Trophoblast cell (in vitro differentiated cells and primary cell): ENCODE data around the gene SNRK.

ENCODE experiments used
- DNase-seq, 2 donors: peaks; one replicate each; pipeline ENCODE4 v3.0.0-alpha.2; 2016
- H2AFZ ChIP-seq: 2 replicates; pipeline ENCODE4 v1.6.1; 2013; ENCODE audit warnings: low read length, moderate library complexity, mild to moderate bottlenecking; ENCODE audit not compliant: insufficient read depth, poor library complexity
- H2AK5ac ChIP-seq: 2 replicates; pipeline ENCODE4 v1.6.1; 2013; ENCODE audit warnings: mild to moderate bottlenecking, low read length
- H2BK120ac ChIP-seq: 2 replicates; pipeline ENCODE4 v1.6.1; 2013; ENCODE audit warnings: low read length, mild to moderate bottlenecking, moderate library complexity; ENCODE audit not compliant: insufficient read depth, poor library complexity
- H2BK12ac ChIP-seq: 2 replicates; pipeline ENCODE4 v1.6.1; 2013; ENCODE audit warnings: mild to moderate bottlenecking, low read length, moderate library complexity
- H2BK5ac ChIP-seq: 2 replicates; pipeline ENCODE4 v1.6.1; 2013; ENCODE audit warnings: low read length, low read depth, moderate library complexity, mild to moderate bottlenecking; ENCODE audit not compliant: poor library complexity
- H3K14ac ChIP-seq: 2 replicates; pipeline ENCODE4 v1.6.1; 2013; ENCODE audit warnings: mild to moderate bottlenecking, low read length
- H3K18ac ChIP-seq: 2 replicates; pipeline ENCODE4 v1.6.1; 2013; ENCODE audit warnings: mild to moderate bottlenecking, low read length
- H3K23ac ChIP-seq: 2 replicates; pipeline ENCODE4 v1.6.1; 2013; ENCODE audit warnings: low read length
- H3K27ac ChIP-seq: 2 replicates; pipeline ENCODE4 v1.5.1; 2013; ENCODE audit warnings: low read depth, mild to moderate bottlenecking, inconsistent platforms, low read length, moderate library complexity
- H3K27me3 ChIP-seq: 2 replicates; pipeline ENCODE4 v1.6.1; 2013; ENCODE audit warnings: inconsistent platforms, mild to moderate bottlenecking, low read length, moderate library complexity; ENCODE audit not compliant: insufficient read depth
- H3K36me3 ChIP-seq, 2 experiments: 1 replicate in 1 of 2; 2 replicates in 1 of 2; pipeline ENCODE4 v1.6.1; 2013; ENCODE audit warnings: low read length in 2 of 2, mild to moderate bottlenecking in 2 of 2, moderate library complexity in 1 of 2; ENCODE audit not compliant: insufficient read depth in 2 of 2, control insufficient read depth in 1 of 2
- H3K4ac ChIP-seq: 2 replicates; pipeline ENCODE4 v1.6.1; 2013; ENCODE audit warnings: low read depth, mild to moderate bottlenecking, low read length, moderate library complexity
- H3K4me1 ChIP-seq, 2 experiments: 1 replicate in 1 of 2; 2 replicates in 1 of 2; pipeline ENCODE4 v1.6.1; 2013; ENCODE audit warnings: low read length in 2 of 2, mild to moderate bottlenecking in 2 of 2, moderate library complexity in 1 of 2; ENCODE audit not compliant: insufficient read depth in 2 of 2, control insufficient read depth in 1 of 2
- H3K4me2 ChIP-seq: 2 replicates; pipeline ENCODE4 v1.6.1; 2013; ENCODE audit warnings: inconsistent platforms, mild to moderate bottlenecking, low read length, moderate library complexity
- H3K4me3 ChIP-seq: 2 replicates; pipeline ENCODE4 v1.5.1; 2013; ENCODE audit warnings: mild to moderate bottlenecking, low read depth, low read length, inconsistent platforms
- H3K79me1 ChIP-seq: one replicate; pipeline ENCODE4 v1.6.1; 2013; ENCODE audit warnings: low read length
- H3K79me2 ChIP-seq: 2 replicates; pipeline ENCODE4 v1.6.1; 2013; ENCODE audit warnings: low read length, mild to moderate bottlenecking; ENCODE audit not compliant: control insufficient read depth, insufficient read depth, poor library complexity
- H3K9ac ChIP-seq: 2 replicates; pipeline ENCODE4 v1.6.1; 2013; ENCODE audit warnings: mild to moderate bottlenecking, low read length
- H3K9me3 ChIP-seq: 2 replicates; pipeline ENCODE4 v1.6.1; 2013; ENCODE audit warnings: low read depth, mild to moderate bottlenecking, control low read depth, inconsistent platforms, low read length; ENCODE audit not compliant: insufficient read depth
- H4K12ac ChIP-seq: 2 replicates; pipeline ENCODE4 v1.6.1; 2013; ENCODE audit warnings: low read depth, mild to moderate bottlenecking, low read length, moderate library complexity
- H4K8ac ChIP-seq: 2 replicates; pipeline ENCODE4 v1.6.1; 2013; ENCODE audit warnings: low read depth, mild to moderate bottlenecking, low read length, moderate library complexity
- H4K91ac ChIP-seq: one replicate; pipeline ENCODE4 v1.6.1; 2013; ENCODE audit warnings: low read depth, mild to moderate bottlenecking, low read length, moderate library complexity
- WGBS: extraction: QIAGEN DNeasy Blood & Tissue Kit; methylation state at CpG from one replicate; pipeline ENCODE4 v1.1.7; 2013; ENCODE audit warnings: missing lambda C conversion rate; ENCODE audit not compliant: insufficient read length, insufficient coverage; ENCODE audit errors: extremely low coverage; 5-methylcytosine and 5-hydroxymethylcytosine counted together

The SNRK gene

GRCh38 chr3:43287500-43287873 lies 1.1 kb downstream of the SNRK start:
- H3K9me3 ChIP-seq: no peaks in the 10 kb centered on the region
- H3K4me2 ChIP-seq: peak overlapping the region; percentile 79
- H3K4ac ChIP-seq: no peak overlapping the region
- H3K4me1 ChIP-seq: peaks cover 4 to 11% of the 10 kb centered on the region in 2 experiments
- no peak overlapping the region for H2BK5ac ChIP-seq
- H2BK12ac ChIP-seq: no peak overlapping the region
- peaks cover 0 to 2% of the 10 kb centered on the region in 2 experiments for H3K36me3 ChIP-seq
- no peak overlapping the region for H4K91ac ChIP-seq
- H4K8ac ChIP-seq: no peak overlapping the region
- peaks cover 2% of the 10 kb centered on the region for H3K79me1 ChIP-seq
- peak in 1 of 2 donors; percentile 15 for DNase-seq
- no peak overlapping the region for H3K18ac ChIP-seq
- no peak overlapping the region for H2BK120ac ChIP-seq
- H3K79me2 ChIP-seq: peaks cover 9% of the 10 kb centered on the region
- H4K12ac ChIP-seq: no peak overlapping the region
- no peaks in the 10 kb centered on the region for H3K27me3 ChIP-seq
- no peak overlapping the region for H3K27ac ChIP-seq
- H3K14ac ChIP-seq: no peak overlapping the region
- H3K4me3 ChIP-seq: no peak overlapping the region
- H2AFZ ChIP-seq: no peak overlapping the region
- H3K9ac ChIP-seq: no peak overlapping the region
- no CpG with 5 or more reads among the region's 3 CpGs for WGBS
- no peak overlapping the region for H2AK5ac ChIP-seq
- H3K23ac ChIP-seq: no peak overlapping the region

GRCh38 chr3:43288366-43288765 lies 2.0 kb downstream of the SNRK start:
- Histone ChIP-seq H3K79me2 (peaks cover 9% of the 10 kb centered on the region), H2AFZ (no peak overlapping the region), H3K27me3 (no peaks in the 10 kb centered on the region), H2BK120ac (no peak overlapping the region), H3K23ac (no peak overlapping the region), H2BK5ac (no peak overlapping the region), H4K8ac (no peak overlapping the region), H3K9me3 (no peaks in the 10 kb centered on the region), H3K14ac (no peak overlapping the region), H2AK5ac (no peak overlapping the region), H3K79me1 (peaks cover 2% of the 10 kb centered on the region), H4K91ac (no peak overlapping the region), H3K18ac (no peak overlapping the region), H4K12ac (no peak overlapping the region), H3K36me3 (peaks cover 0 to 2% of the 10 kb centered on the region in 2 experiments), H2BK12ac (no peak overlapping the region), H3K4ac (no peak overlapping the region), H3K9ac (no peak overlapping the region), H3K27ac (no peak overlapping the region), H3K4me2 (no peak overlapping the region), H3K4me3 (no peak overlapping the region), H3K4me1 (peaks cover 4 to 11% of the 10 kb centered on the region in 2 experiments)
- no peak for DNase-seq
- no CpG with 5 or more reads among the region's 2 CpGs for WGBS

GRCh38 chr3:43288850-43289249 lies 2.5 kb downstream of the SNRK start:
- H4K12ac ChIP-seq: no peak overlapping the region
- peak overlapping the region; percentile 39 for H3K4ac ChIP-seq
- H2AK5ac ChIP-seq: no peak overlapping the region
- H3K79me1 ChIP-seq: peaks cover 2% of the 10 kb centered on the region
- H4K91ac ChIP-seq: no peak overlapping the region
- no peak overlapping the region for H2AFZ ChIP-seq
- H2BK12ac ChIP-seq: no peak overlapping the region
- H3K9ac ChIP-seq: no peak overlapping the region
- no peak overlapping the region for H2BK120ac ChIP-seq
- H3K4me2 ChIP-seq: no peak overlapping the region
- no peak overlapping the region for H3K27ac ChIP-seq
- DNase-seq: no peak
- no peaks in the 10 kb centered on the region for H3K27me3 ChIP-seq
- WGBS: no CpG with 5 or more reads among the region's 2 CpGs
- H2BK5ac ChIP-seq: no peak overlapping the region
- H3K23ac ChIP-seq: no peak overlapping the region
- peaks cover 0 to 2% of the 10 kb centered on the region in 2 experiments for H3K36me3 ChIP-seq
- no peak overlapping the region for H3K4me3 ChIP-seq
- H3K14ac ChIP-seq: no peak overlapping the region
- H4K8ac ChIP-seq: no peak overlapping the region
- H3K9me3 ChIP-seq: no peaks in the 10 kb centered on the region
- H3K18ac ChIP-seq: no peak overlapping the region
- H3K4me1 ChIP-seq: peaks cover 4 to 11% of the 10 kb centered on the region in 2 experiments
- H3K79me2 ChIP-seq: peaks cover 9% of the 10 kb centered on the region

GRCh38 chr3:43289401-43289800 lies 3.1 kb downstream of the SNRK start:
- H2BK120ac ChIP-seq: no peak overlapping the region
- WGBS: no CpG with 5 or more reads among the region's 2 CpGs
- no peak for DNase-seq
- H3K79me2 ChIP-seq: peaks cover 9% of the 10 kb centered on the region
- no peaks in the 10 kb centered on the region for H3K9me3 ChIP-seq
- no peak overlapping the region for H4K8ac ChIP-seq
- peaks cover 2% of the 10 kb centered on the region for H3K79me1 ChIP-seq
- H4K12ac ChIP-seq: no peak overlapping the region
- H4K91ac ChIP-seq: no peak overlapping the region
- no peak overlapping the region for H3K14ac ChIP-seq
- no peak overlapping the region for H3K4me2 ChIP-seq
- H3K27ac ChIP-seq: no peak overlapping the region
- H3K4me1 ChIP-seq: peaks cover 4 to 11% of the 10 kb centered on the region in 2 experiments
- no peak overlapping the region for H2BK5ac ChIP-seq
- H2AFZ ChIP-seq: no peak overlapping the region
- no peak overlapping the region for H3K23ac ChIP-seq
- peaks cover 0 to 2% of the 10 kb centered on the region in 2 experiments for H3K36me3 ChIP-seq
- H2BK12ac ChIP-seq: no peak overlapping the region
- H3K27me3 ChIP-seq: no peaks in the 10 kb centered on the region
- no peak overlapping the region for H3K9ac ChIP-seq
- no peak overlapping the region for H2AK5ac ChIP-seq
- H3K18ac ChIP-seq: no peak overlapping the region
- H3K4ac ChIP-seq: peak overlapping the region; percentile 33
- no peak overlapping the region for H3K4me3 ChIP-seq
